ENCODE data around the gene RER1. TPM values are rescaled to one million over a fixed set of nuclear protein-coding genes. Genes with fewer than 3 reads are reported as not detected.

RER1 gene
- total RNA-seq, 4 donors from 2014 or later = 73.5 to 101 (median 83.7) TPM

- peak; percentile 45 to 67 for DNase-seq
- Histone ChIP-seq H3K27me3 (no peaks in the 10 kb centered on the region), H3K4me3 (replicated peaks in 1 of 3) (no peak overlapping the region), H3K4me1 (peaks cover 0 to 3% of the 10 kb centered on the region in 2 donors), H3K9me3 (no peaks in the 10 kb centered on the region), H3K27ac (peak overlapping the region; percentile 10 to 63 (median 24)), H3K36me3 (peaks cover 55 to 70% of the 10 kb centered on the region in 2 donors)
- TF ChIP-seq POLR2A (IDR thresholded peaks at IDR 0.05) = no peak
- TF ChIP-seq CTCF (IDR thresholded peaks at IDR 0.05) = no peak
- 68% methylated on average over 20 to 22 of the region's 22 CpGs for WGBS, 2 donors
- intact Hi-C loops (cut with DNase I) = no loop called here
Measured at GRCh38 chr1:2399890-2400575, 8.4 kb downstream of the RER1 start.

- intact Hi-C loops (cut with DNase I) = no loop called here
- peaks cover 0 to 3% of the 10 kb centered on the region in 2 donors for H3K4me1 ChIP-seq
- no peak for DNase-seq
- H3K36me3 ChIP-seq = peaks cover 60 to 75% of the 10 kb centered on the region in 2 donors
- no peak for TF ChIP-seq POLR2A (IDR thresholded peaks at IDR 0.05)
- H3K9me3 ChIP-seq = no peaks in the 10 kb centered on the region
- H3K27me3 ChIP-seq = no peaks in the 10 kb centered on the region
- H3K4me3 ChIP-seq (replicated peaks in 1 of 3) = no peak overlapping the region
- no peak overlapping the region for H3K27ac ChIP-seq
- 91 to 92% methylated on average over 10 of the region's 10 CpGs for WGBS, 2 donors
Measured at GRCh38 chr1:2400576-2400909, 8.9 kb downstream of the RER1 start.

- H3K27me3 ChIP-seq = no peaks in the 10 kb centered on the region
- H3K4me1 ChIP-seq = peaks cover 0 to 3% of the 10 kb centered on the region in 2 donors
- no peaks in the 10 kb centered on the region for H3K9me3 ChIP-seq
- no peak overlapping the region for H3K27ac ChIP-seq
- WGBS, 2 donors = 92 to 93% methylated on average over 11 to 14 of the region's 14 CpGs
- peaks cover 61 to 80% of the 10 kb centered on the region in 2 donors for H3K36me3 ChIP-seq
- no peak for TF ChIP-seq POLR2A (IDR thresholded peaks at IDR 0.05)
- no peak for TF ChIP-seq CTCF (IDR thresholded peaks at IDR 0.05)
- intact Hi-C loops (cut with DNase I) = no loop called here
- DNase-seq = no peak
- no peak overlapping the region for H3K4me3 ChIP-seq (replicated peaks in 1 of 3)
Measured at GRCh38 chr1:2400950-2401649, 9.5 kb downstream of the RER1 start.

GRCh38 chr1:2402420-2402819, 10.8 kb downstream of the RER1 start:
- TF ChIP-seq CTCF (IDR thresholded peaks at IDR 0.05) (no peak), POLR2A (IDR thresholded peaks at IDR 0.05) (no peak)
- Histone ChIP-seq H3K4me1 (peaks cover 0 to 3% of the 10 kb centered on the region in 2 donors), H3K9me3 (no peaks in the 10 kb centered on the region), H3K27ac (no peak overlapping the region), H3K27me3 (no peaks in the 10 kb centered on the region), H3K36me3 (peaks cover 57 to 82% of the 10 kb centered on the region in 2 donors), H3K4me3 (replicated peaks in 1 of 3) (no peak overlapping the region)
- 91 to 94% methylated on average over 19 to 23 of the region's 23 CpGs for WGBS, 2 donors
- intact Hi-C loops (cut with DNase I) = no loop called here
- DNase-seq = no peak

- Histone ChIP-seq H3K9me3 (no peaks in the 10 kb centered on the region), H3K27ac (no peak overlapping the region), H3K27me3 (no peaks in the 10 kb centered on the region), H3K4me3 (replicated peaks in 1 of 3) (no peak overlapping the region), H3K36me3 (peaks cover 52 to 76% of the 10 kb centered on the region in 2 donors), H3K4me1 (peaks cover 0 to 3% of the 10 kb centered on the region in 2 donors)
- intact Hi-C loops (cut with DNase I) = no loop called here
- DNase-seq = no peak
- WGBS, 2 donors = 90% methylated on average over 19 of the region's 19 CpGs
- TF ChIP-seq CTCF (IDR thresholded peaks at IDR 0.05) = no peak
- TF ChIP-seq POLR2A (IDR thresholded peaks at IDR 0.05) = no peak
Measured at GRCh38 chr1:2403273-2403672, 11.6 kb downstream of the RER1 start.
